HG03432 (cell line): Measurements from ENCODE around the gene MISP.

Experiments used
- ATAC-seq: cut with Tn5 transposase; IDR thresholded peaks from one replicate; pipeline ENCODE4 v1.9.1; 2021; ENCODE audit warnings: mild to moderate bottlenecking, moderate library complexity; ENCODE audit not compliant: unreplicated experiment

Gene MISP

GRCh38 chr19:806815-807421 is 56.0 kb downstream of the MISP start:
- no peak for ATAC-seq

- ATAC-seq: no peak
Measured at GRCh38 chr19:807627-808422, 56.9 kb downstream of the MISP start.

- no peak for ATAC-seq
Measured at GRCh38 chr19:808423-808775, 57.5 kb downstream of the MISP start.

GRCh38 chr19:810077-810855 is 59.4 kb downstream of the MISP start:
- no peak for ATAC-seq

- no peak for ATAC-seq
Measured at GRCh38 chr19:810883-811489, 60.1 kb downstream of the MISP start.

GRCh38 chr19:811506-812048 is 60.7 kb downstream of the MISP start:
- ATAC-seq: no peak

- no peak for ATAC-seq
Measured at GRCh38 chr19:812049-812746, 61.3 kb downstream of the MISP start.

- no peak for ATAC-seq
Measured at GRCh38 chr19:812747-813218, 61.9 kb downstream of the MISP start.

DNA sequence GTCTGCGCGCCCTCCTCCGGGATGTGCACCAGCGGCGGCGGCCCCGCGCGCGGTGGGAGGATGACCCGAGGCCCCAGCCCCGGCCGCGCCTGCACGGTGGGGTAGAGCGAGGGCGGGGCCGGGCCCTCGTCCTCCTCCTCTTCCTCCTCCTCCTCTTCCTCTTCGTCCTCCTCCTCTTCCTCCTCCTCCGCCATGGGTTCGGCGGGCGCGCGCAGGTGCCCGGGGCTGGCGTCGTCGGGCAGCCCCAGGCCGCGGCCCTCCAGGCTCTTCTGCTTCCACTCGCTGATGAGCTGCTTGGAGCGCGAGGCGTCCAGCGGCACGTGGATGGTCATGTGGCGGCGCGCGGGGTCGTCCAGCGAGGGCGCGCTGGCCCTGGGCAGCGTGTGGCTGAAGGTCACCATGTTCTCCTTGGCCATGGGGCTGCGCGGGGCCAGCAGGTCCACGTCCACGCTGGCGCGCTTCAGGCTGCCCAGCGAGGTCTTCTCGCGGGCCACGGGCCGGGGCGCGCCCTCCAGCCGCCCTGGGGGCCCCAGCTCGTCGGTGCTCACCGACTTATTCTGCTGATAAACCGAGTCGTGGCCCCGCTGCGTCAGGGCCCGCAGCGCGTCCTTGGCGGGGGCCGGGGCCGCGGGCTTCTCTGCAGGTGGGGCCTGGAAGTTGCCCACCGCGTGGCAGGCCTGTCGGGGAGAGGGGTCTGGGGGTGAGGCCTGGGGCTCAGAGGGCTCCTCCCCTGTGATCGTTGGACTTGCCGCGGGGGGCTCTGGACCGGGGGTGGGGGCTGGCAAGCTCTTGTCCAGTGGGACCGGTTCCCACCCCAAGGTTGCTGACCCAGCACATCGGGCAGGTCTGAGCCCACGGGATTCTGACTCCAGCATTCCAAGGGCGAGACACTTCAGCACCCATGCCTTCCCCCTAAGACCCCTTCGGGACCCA is 62.6 kb downstream of the MISP start:
- ATAC-seq: no peak
